GM12801 (cell line): Measurements from ENCODE around the gene LEF1.

ENCODE experiments used
- TF ChIP-seq, protein P1 (sequence below): IDR thresholded peaks from one replicate; pipeline ENCODE4 v1.5.1; 2011; ENCODE audit warnings: control low read depth; ENCODE audit not compliant: insufficient read length; ENCODE audit errors: extremely low read depth

LEF1 gene

DNA sequence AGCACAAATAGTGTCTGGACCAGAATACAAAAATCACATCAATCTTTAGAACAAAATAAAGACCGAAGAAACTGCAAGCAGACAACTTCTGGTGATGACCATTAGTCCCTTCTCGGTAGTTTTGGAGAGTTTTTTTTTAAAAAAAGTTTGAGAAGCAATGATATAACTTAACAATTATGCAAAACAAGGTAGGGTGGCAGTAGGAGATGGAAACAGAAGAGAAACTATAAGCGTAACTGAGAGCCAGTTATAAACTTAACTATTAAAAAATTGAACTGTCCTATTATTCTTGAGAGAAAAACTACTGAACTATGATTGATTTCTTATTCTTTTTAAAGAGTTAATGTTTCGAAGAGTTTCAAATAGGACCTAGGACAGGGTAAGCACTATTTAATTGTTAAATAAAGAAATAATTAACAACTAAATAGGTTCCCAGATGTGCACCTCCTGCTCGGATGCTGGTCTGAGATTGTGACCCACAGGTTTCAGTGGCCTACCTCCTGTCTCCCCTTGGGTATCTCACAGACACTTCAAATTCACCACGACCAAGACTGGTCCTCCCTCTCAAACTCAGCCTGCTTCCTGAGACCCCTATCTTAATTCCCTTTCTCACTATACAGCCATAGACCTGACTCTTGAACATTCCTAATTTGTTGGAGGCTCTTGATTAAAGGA is 81.3 kb downstream of the LEF1 start:
- TF ChIP-seq, protein P1, sequence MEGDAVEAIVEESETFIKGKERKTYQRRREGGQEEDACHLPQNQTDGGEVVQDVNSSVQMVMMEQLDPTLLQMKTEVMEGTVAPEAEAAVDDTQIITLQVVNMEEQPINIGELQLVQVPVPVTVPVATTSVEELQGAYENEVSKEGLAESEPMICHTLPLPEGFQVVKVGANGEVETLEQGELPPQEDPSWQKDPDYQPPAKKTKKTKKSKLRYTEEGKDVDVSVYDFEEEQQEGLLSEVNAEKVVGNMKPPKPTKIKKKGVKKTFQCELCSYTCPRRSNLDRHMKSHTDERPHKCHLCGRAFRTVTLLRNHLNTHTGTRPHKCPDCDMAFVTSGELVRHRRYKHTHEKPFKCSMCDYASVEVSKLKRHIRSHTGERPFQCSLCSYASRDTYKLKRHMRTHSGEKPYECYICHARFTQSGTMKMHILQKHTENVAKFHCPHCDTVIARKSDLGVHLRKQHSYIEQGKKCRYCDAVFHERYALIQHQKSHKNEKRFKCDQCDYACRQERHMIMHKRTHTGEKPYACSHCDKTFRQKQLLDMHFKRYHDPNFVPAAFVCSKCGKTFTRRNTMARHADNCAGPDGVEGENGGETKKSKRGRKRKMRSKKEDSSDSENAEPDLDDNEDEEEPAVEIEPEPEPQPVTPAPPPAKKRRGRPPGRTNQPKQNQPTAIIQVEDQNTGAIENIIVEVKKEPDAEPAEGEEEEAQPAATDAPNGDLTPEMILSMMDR = no peak

DNA sequence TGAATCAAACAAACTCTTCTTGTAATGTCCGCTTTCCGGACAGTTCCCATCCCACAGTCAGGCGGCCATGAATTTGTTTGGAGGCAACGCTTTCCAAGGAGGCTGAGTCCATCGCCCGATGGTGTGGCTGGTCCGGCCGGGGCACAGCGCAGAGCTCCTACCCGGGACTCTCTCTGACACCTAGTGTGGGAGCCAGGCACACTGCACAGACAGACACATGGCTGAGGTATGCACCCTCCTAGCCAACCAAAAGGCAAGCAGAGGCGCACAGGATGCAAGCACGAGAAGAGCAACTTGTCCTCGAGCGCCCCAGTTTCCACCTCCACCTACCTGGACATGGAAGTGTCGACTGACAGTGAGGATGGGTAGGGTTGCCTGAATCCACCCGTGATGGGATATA is 87.5 kb downstream of the LEF1 start:
- TF ChIP-seq, protein P1 = no peak

- TF ChIP-seq, protein P1 = no peak
Measured at GRCh38 chr4:108080747-108081146, 88.0 kb downstream of the LEF1 start.

- TF ChIP-seq, protein P1 = no peak
Measured at GRCh38 chr4:108078024-108078733, 90.6 kb downstream of the LEF1 start.

DNA sequence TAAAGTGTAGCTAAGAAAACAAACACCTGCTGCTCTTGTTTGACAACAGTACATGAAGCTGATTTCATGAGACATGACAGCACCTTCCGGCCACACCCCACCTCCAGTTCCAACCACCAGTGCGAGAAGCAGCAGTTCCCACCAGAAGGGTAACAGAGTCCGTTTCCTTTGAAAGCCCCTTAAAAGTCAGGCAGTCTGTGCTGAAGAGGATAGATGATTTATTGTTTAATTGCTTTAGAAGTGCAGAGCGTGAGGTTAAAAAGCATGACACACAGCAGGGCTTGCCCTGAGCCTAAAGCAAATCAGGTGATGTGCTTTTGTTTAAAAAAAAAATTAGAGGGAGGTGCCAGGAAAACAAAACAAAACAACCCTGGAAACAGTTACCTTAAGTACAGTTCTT is 96.4 kb downstream of the LEF1 start:
- TF ChIP-seq, protein P1 = no peak

DNA sequence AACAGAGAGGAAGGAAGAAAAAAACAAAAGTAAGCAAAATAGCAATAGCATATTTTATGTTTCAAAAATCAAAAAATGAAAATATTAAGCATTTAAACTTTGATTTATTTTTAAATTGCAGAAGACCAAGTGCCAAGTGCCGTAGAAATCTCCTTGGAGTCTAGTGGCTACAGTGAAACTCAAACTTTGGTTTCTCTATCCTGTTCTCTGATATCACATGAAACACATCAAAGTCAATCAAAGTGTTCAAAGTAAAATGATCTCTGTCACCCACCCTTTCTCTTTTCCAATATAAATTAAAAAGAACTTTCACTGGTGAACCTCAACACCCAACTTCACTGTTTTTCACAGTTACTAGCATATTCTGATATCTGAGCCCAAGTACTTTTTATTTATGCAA is 98.0 kb downstream of the LEF1 start:
- TF ChIP-seq, protein P1 = no peak

- TF ChIP-seq, protein P1 = no peak
Measured at GRCh38 chr4:108068442-108068841, 100.3 kb downstream of the LEF1 start.
